Trophoblast cell (in vitro differentiated cells and primary cell): ENCODE results near the gene ACBD7.
A peak's percentile ranks its signal among the peaks of the same experiment; 100 is the strongest.

Experiments used
- DNase-seq, 2 donors: peaks; one replicate each; pipeline ENCODE4 v3.0.0-alpha.2; 2016
- H2AFZ ChIP-seq: 2 replicates; pipeline ENCODE4 v1.6.1; 2013; ENCODE audit warnings: low read length, moderate library complexity, mild to moderate bottlenecking; ENCODE audit not compliant: insufficient read depth, poor library complexity
- H2AK5ac ChIP-seq: 2 replicates; pipeline ENCODE4 v1.6.1; 2013; ENCODE audit warnings: mild to moderate bottlenecking, low read length
- H2BK120ac ChIP-seq: 2 replicates; pipeline ENCODE4 v1.6.1; 2013; ENCODE audit warnings: low read length, mild to moderate bottlenecking, moderate library complexity; ENCODE audit not compliant: insufficient read depth, poor library complexity
- H2BK12ac ChIP-seq: 2 replicates; pipeline ENCODE4 v1.6.1; 2013; ENCODE audit warnings: mild to moderate bottlenecking, low read length, moderate library complexity
- H2BK5ac ChIP-seq: 2 replicates; pipeline ENCODE4 v1.6.1; 2013; ENCODE audit warnings: low read length, low read depth, moderate library complexity, mild to moderate bottlenecking; ENCODE audit not compliant: poor library complexity
- H3K14ac ChIP-seq: 2 replicates; pipeline ENCODE4 v1.6.1; 2013; ENCODE audit warnings: mild to moderate bottlenecking, low read length
- H3K18ac ChIP-seq: 2 replicates; pipeline ENCODE4 v1.6.1; 2013; ENCODE audit warnings: mild to moderate bottlenecking, low read length
- H3K23ac ChIP-seq: 2 replicates; pipeline ENCODE4 v1.6.1; 2013; ENCODE audit warnings: low read length
- H3K27ac ChIP-seq: 2 replicates; pipeline ENCODE4 v1.5.1; 2013; ENCODE audit warnings: low read depth, mild to moderate bottlenecking, inconsistent platforms, low read length, moderate library complexity
- H3K27me3 ChIP-seq: 2 replicates; pipeline ENCODE4 v1.6.1; 2013; ENCODE audit warnings: inconsistent platforms, mild to moderate bottlenecking, low read length, moderate library complexity; ENCODE audit not compliant: insufficient read depth
- H3K36me3 ChIP-seq, 2 experiments: 1 replicate in 1 of 2; 2 replicates in 1 of 2; pipeline ENCODE4 v1.6.1; 2013; ENCODE audit warnings: low read length in 2 of 2, mild to moderate bottlenecking in 2 of 2, moderate library complexity in 1 of 2; ENCODE audit not compliant: insufficient read depth in 2 of 2, control insufficient read depth in 1 of 2
- H3K4ac ChIP-seq: 2 replicates; pipeline ENCODE4 v1.6.1; 2013; ENCODE audit warnings: low read depth, mild to moderate bottlenecking, low read length, moderate library complexity
- H3K4me1 ChIP-seq, 2 experiments: 1 replicate in 1 of 2; 2 replicates in 1 of 2; pipeline ENCODE4 v1.6.1; 2013; ENCODE audit warnings: low read length in 2 of 2, mild to moderate bottlenecking in 2 of 2, moderate library complexity in 1 of 2; ENCODE audit not compliant: insufficient read depth in 2 of 2, control insufficient read depth in 1 of 2
- H3K4me2 ChIP-seq: 2 replicates; pipeline ENCODE4 v1.6.1; 2013; ENCODE audit warnings: inconsistent platforms, mild to moderate bottlenecking, low read length, moderate library complexity
- H3K4me3 ChIP-seq: 2 replicates; pipeline ENCODE4 v1.5.1; 2013; ENCODE audit warnings: mild to moderate bottlenecking, low read depth, low read length, inconsistent platforms
- H3K79me1 ChIP-seq: one replicate; pipeline ENCODE4 v1.6.1; 2013; ENCODE audit warnings: low read length
- H3K79me2 ChIP-seq: 2 replicates; pipeline ENCODE4 v1.6.1; 2013; ENCODE audit warnings: low read length, mild to moderate bottlenecking; ENCODE audit not compliant: control insufficient read depth, insufficient read depth, poor library complexity
- H3K9ac ChIP-seq: 2 replicates; pipeline ENCODE4 v1.6.1; 2013; ENCODE audit warnings: mild to moderate bottlenecking, low read length
- H3K9me3 ChIP-seq: 2 replicates; pipeline ENCODE4 v1.6.1; 2013; ENCODE audit warnings: low read depth, mild to moderate bottlenecking, control low read depth, inconsistent platforms, low read length; ENCODE audit not compliant: insufficient read depth
- H4K12ac ChIP-seq: 2 replicates; pipeline ENCODE4 v1.6.1; 2013; ENCODE audit warnings: low read depth, mild to moderate bottlenecking, low read length, moderate library complexity
- H4K8ac ChIP-seq: 2 replicates; pipeline ENCODE4 v1.6.1; 2013; ENCODE audit warnings: low read depth, mild to moderate bottlenecking, low read length, moderate library complexity
- H4K91ac ChIP-seq: one replicate; pipeline ENCODE4 v1.6.1; 2013; ENCODE audit warnings: low read depth, mild to moderate bottlenecking, low read length, moderate library complexity
- WGBS: extraction: QIAGEN DNeasy Blood & Tissue Kit; methylation state at CpG from one replicate; pipeline ENCODE4 v1.1.7; 2013; ENCODE audit warnings: missing lambda C conversion rate; ENCODE audit not compliant: insufficient read length, insufficient coverage; ENCODE audit errors: extremely low coverage; 5-methylcytosine and 5-hydroxymethylcytosine counted together

ACBD7 gene

GRCh38 chr10:15045380-15045779 is 43.2 kb downstream of the ACBD7 start:
- no CpG with 5 or more reads among the region's 1 CpG for WGBS
- H3K79me2 ChIP-seq: no peaks in the 10 kb centered on the region
- no peaks in the 10 kb centered on the region for H3K9me3 ChIP-seq
- no peak overlapping the region for H3K27ac ChIP-seq
- no peak overlapping the region for H3K23ac ChIP-seq
- H2BK120ac ChIP-seq: no peak overlapping the region
- no peak overlapping the region for H3K4me2 ChIP-seq
- H4K8ac ChIP-seq: no peak overlapping the region
- H3K18ac ChIP-seq: no peak overlapping the region
- H3K9ac ChIP-seq: no peak overlapping the region
- no peak overlapping the region for H3K14ac ChIP-seq
- H2AK5ac ChIP-seq: no peak overlapping the region
- H3K79me1 ChIP-seq: no peaks in the 10 kb centered on the region
- no peak overlapping the region for H2BK5ac ChIP-seq
- H2AFZ ChIP-seq: no peak overlapping the region
- no peak overlapping the region for H4K12ac ChIP-seq
- no peak overlapping the region for H2BK12ac ChIP-seq
- H3K4me1 ChIP-seq: peaks cover 3 to 6% of the 10 kb centered on the region in 2 experiments
- no peak overlapping the region for H4K91ac ChIP-seq
- H3K36me3 ChIP-seq: no peaks in the 10 kb centered on the region
- no peak overlapping the region for H3K4me3 ChIP-seq
- H3K4ac ChIP-seq: no peak overlapping the region
- H3K27me3 ChIP-seq: no peaks in the 10 kb centered on the region
- peak in 1 of 2 donors; percentile 11 for DNase-seq

DNA sequence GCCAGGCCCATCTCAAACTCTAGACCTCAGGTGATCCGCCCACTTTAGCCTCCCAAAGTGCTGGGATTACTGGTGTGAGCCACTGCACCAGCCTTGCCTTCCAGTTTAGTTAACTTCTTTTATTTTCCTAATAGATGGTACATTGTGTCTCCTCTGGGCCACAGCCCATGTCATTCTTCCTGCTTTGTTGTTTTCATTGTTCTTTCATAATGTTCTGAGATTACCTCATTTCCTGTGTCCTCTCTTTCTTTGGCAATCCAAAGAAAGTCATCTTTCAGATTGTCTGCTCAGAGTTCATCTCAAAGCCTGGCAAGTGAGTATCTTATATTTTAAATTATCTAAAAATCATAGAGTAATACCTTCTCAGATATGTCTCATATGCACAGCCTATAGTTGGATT is 44.9 kb downstream of the ACBD7 start, which contains the start of gene OLAH:
OLAH (plus strand) TSS at position 270 of the 400 bp plus-strand sequence. CDS start 3,346 bp downstream, outside the sequence.
- H3K27ac ChIP-seq: no peak within 1 kb of the TSS
- no peak within 1 kb of the TSS for H3K18ac ChIP-seq
- no peak within 1 kb of the TSS for H4K8ac ChIP-seq
- DNase-seq: no peak
- H3K79me2 ChIP-seq: no peaks in the 10 kb centered on the region
- H3K23ac ChIP-seq: no peak within 1 kb of the TSS
- H3K4me1 ChIP-seq: peaks cover 3 to 6% of the 10 kb centered on the region in 2 experiments
- no peak within 1 kb of the TSS for H3K14ac ChIP-seq
- H3K4me3 ChIP-seq: no peak within 1 kb of the TSS
- H3K79me1 ChIP-seq: no peaks in the 10 kb centered on the region
- H2BK12ac ChIP-seq: no peak within 1 kb of the TSS
- no peak within 1 kb of the TSS for H4K91ac ChIP-seq
- WGBS: no CpG with 5 or more reads among the region's 1 CpG
- H2AFZ ChIP-seq: no peak within 1 kb of the TSS
- no peak within 1 kb of the TSS for H2BK5ac ChIP-seq
- H4K12ac ChIP-seq: no peak within 1 kb of the TSS
- no peak within 1 kb of the TSS for H3K4me2 ChIP-seq
- no peak within 1 kb of the TSS for H3K9ac ChIP-seq
- H3K4ac ChIP-seq: no peak within 1 kb of the TSS
- no peaks in the 10 kb centered on the region for H3K36me3 ChIP-seq
- H2AK5ac ChIP-seq: no peak within 1 kb of the TSS
- H3K9me3 ChIP-seq: no peaks in the 10 kb centered on the region
- H2BK120ac ChIP-seq: no peak within 1 kb of the TSS
- no peaks in the 10 kb centered on the region for H3K27me3 ChIP-seq

- no peak overlapping the region for H3K4me2 ChIP-seq
- H3K23ac ChIP-seq: no peak overlapping the region
- H3K79me2 ChIP-seq: no peaks in the 10 kb centered on the region
- no peak overlapping the region for H3K9ac ChIP-seq
- H3K27me3 ChIP-seq: no peaks in the 10 kb centered on the region
- H3K4me3 ChIP-seq: no peak overlapping the region
- H2BK5ac ChIP-seq: no peak overlapping the region
- no peak overlapping the region for H2AFZ ChIP-seq
- H3K9me3 ChIP-seq: no peaks in the 10 kb centered on the region
- no peak overlapping the region for H4K91ac ChIP-seq
- no peak for DNase-seq
- no peaks in the 10 kb centered on the region for H3K4me1 ChIP-seq
- H3K27ac ChIP-seq: no peak overlapping the region
- no peaks in the 10 kb centered on the region for H3K79me1 ChIP-seq
- no peak overlapping the region for H4K8ac ChIP-seq
- no peak overlapping the region for H2BK12ac ChIP-seq
- H3K14ac ChIP-seq: no peak overlapping the region
- H3K36me3 ChIP-seq: no peaks in the 10 kb centered on the region
- no CpG with 5 or more reads among the region's 10 CpGs for WGBS
- no peak overlapping the region for H4K12ac ChIP-seq
- no peak overlapping the region for H2AK5ac ChIP-seq
- H3K4ac ChIP-seq: no peak overlapping the region
- no peak overlapping the region for H2BK120ac ChIP-seq
- H3K18ac ChIP-seq: no peak overlapping the region
Observed at GRCh38 chr10:15038416-15038815, 50.2 kb downstream of the ACBD7 start.

DNA sequence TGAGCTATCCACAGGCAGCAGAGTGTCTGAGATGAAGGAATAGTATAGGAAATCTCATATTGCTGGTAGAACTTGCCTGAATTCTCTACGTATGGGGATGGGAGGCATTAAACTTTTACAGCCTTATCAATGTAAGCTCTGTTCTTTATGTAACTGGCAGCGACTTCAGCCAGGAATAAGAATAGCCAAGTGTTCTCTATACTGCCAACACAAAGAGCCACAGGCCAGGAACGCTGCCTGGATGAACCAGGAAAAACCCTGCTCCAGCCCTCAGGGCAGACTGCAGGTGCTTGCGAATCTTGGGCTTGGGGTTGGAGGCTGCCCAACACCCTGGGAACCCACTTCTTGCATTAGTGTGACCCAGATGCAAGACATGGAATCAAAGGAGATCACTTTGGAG is 50.9 kb downstream of the ACBD7 start:
- Histone ChIP-seq H2AFZ (no peak overlapping the region), H3K14ac (no peak overlapping the region), H2BK12ac (no peak overlapping the region), H3K4me2 (no peak overlapping the region), H3K79me2 (no peaks in the 10 kb centered on the region), H3K9ac (no peak overlapping the region), H3K36me3 (no peaks in the 10 kb centered on the region), H3K27me3 (no peaks in the 10 kb centered on the region), H3K9me3 (no peaks in the 10 kb centered on the region), H3K4me1 (no peaks in the 10 kb centered on the region), H4K8ac (no peak overlapping the region), H3K18ac (no peak overlapping the region), H2BK5ac (no peak overlapping the region), H4K12ac (no peak overlapping the region), H3K4ac (no peak overlapping the region), H3K4me3 (no peak overlapping the region), H2BK120ac (no peak overlapping the region), H4K91ac (no peak overlapping the region), H2AK5ac (no peak overlapping the region), H3K79me1 (no peaks in the 10 kb centered on the region), H3K27ac (no peak overlapping the region), H3K23ac (no peak overlapping the region)
- no peak for DNase-seq
- no CpG with 5 or more reads among the region's 4 CpGs for WGBS
